OCI-LY1 (cell line): Measurements from ENCODE around the gene STPG4.

ENCODE experiments used
- EZH2 ChIP-seq: fragments of 200-600 bp; sonication (generic), shearing (Covaris generic); IDR thresholded peaks from 2 replicates; pipeline ENCODE4 v1.8.0; 2017; ENCODE audit warnings: borderline replicate concordance, mixed run types, mild to moderate bottlenecking, antibody characterized with exemption, low read length, moderate library complexity, mixed read lengths
- TF ChIP-seq, protein P1 (sequence below): fragments of 200-600 bp; sonication (generic), shearing (Covaris generic); IDR thresholded peaks from 2 replicates; pipeline ENCODE4 v1.5.1; 2017; ENCODE audit warnings: mild to moderate bottlenecking, antibody characterized with exemption, low read length, moderate library complexity, mixed read lengths

DNA sequence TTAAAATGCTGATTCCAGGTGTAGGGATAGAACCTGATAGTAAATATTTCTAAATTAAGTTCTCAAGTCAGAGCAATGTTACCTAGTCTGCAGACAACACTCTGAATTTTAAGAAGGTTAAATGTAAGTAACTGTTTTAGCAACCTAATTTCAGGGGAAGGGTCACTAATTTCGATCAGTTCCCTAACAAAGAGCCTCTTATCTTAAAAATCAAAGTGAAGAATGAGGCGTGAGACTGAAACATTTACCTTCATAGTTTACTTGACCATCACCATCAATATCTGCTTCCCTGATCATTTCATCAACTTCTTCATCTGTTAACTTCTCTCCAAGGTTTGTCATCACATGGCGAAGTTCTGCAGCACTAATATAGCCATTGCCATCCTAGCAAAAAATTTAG, 6.4 kb upstream of the STPG4 start:
- TF ChIP-seq, protein P1, sequence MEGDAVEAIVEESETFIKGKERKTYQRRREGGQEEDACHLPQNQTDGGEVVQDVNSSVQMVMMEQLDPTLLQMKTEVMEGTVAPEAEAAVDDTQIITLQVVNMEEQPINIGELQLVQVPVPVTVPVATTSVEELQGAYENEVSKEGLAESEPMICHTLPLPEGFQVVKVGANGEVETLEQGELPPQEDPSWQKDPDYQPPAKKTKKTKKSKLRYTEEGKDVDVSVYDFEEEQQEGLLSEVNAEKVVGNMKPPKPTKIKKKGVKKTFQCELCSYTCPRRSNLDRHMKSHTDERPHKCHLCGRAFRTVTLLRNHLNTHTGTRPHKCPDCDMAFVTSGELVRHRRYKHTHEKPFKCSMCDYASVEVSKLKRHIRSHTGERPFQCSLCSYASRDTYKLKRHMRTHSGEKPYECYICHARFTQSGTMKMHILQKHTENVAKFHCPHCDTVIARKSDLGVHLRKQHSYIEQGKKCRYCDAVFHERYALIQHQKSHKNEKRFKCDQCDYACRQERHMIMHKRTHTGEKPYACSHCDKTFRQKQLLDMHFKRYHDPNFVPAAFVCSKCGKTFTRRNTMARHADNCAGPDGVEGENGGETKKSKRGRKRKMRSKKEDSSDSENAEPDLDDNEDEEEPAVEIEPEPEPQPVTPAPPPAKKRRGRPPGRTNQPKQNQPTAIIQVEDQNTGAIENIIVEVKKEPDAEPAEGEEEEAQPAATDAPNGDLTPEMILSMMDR: no peak
- no peak for TF ChIP-seq EZH2
